HG03139 (cell line): ENCODE results near the gene ATP13A3.

Experiments used
- ATAC-seq: cut with Tn5 transposase; IDR thresholded peaks from one replicate; pipeline ENCODE4 v1.9.1; 2021; ENCODE audit not compliant: unreplicated experiment

ATP13A3 gene

GRCh38 chr3:194396539-194396858 lies 90.3 kb downstream of the ATP13A3 start:
- no peak for ATAC-seq

GRCh38 chr3:194395778-194396538 lies 90.8 kb downstream of the ATP13A3 start:
- no peak for ATAC-seq

- ATAC-seq = no peak
These were observed 91.6 kb downstream of the ATP13A3 start for GRCh38 chr3:194395212-194395611.

GRCh38 chr3:194392576-194392975 lies 94.2 kb downstream of the ATP13A3 start:
- no peak for ATAC-seq

- ATAC-seq = no peak
These were observed 96.0 kb downstream of the ATP13A3 start for GRCh38 chr3:194390835-194391234.

GRCh38 chr3:194389269-194389668 lies 97.5 kb downstream of the ATP13A3 start:
- no peak for ATAC-seq

GRCh38 chr3:194387926-194388418 lies 98.8 kb downstream of the ATP13A3 start:
- ATAC-seq = no peak

GRCh38 chr3:194387276-194387675 lies 99.5 kb downstream of the ATP13A3 start:
- ATAC-seq = no peak

GRCh38 chr3:194386648-194387047 lies 100.2 kb downstream of the ATP13A3 start:
- ATAC-seq = no peak

GRCh38 chr3:194386066-194386465 lies 100.7 kb downstream of the ATP13A3 start:
- ATAC-seq = no peak

- no peak for ATAC-seq
These were observed 102.2 kb downstream of the ATP13A3 start for GRCh38 chr3:194384569-194385001.

GRCh38 chr3:194384156-194384555 lies 102.6 kb downstream of the ATP13A3 start:
- ATAC-seq = no peak

GRCh38 chr3:194383276-194383940 lies 103.4 kb downstream of the ATP13A3 start:
- no peak for ATAC-seq

GRCh38 chr3:194382892-194383223 lies 103.9 kb downstream of the ATP13A3 start:
- no peak for ATAC-seq

- no peak for ATAC-seq
These were observed 104.5 kb downstream of the ATP13A3 start for GRCh38 chr3:194382196-194382891.

GRCh38 chr3:194381460-194381875 lies 105.3 kb downstream of the ATP13A3 start:
- ATAC-seq = no peak

- no peak for ATAC-seq
These were observed 106.5 kb downstream of the ATP13A3 start for GRCh38 chr3:194380326-194380725.

- ATAC-seq = no peak
These were observed 107.2 kb downstream of the ATP13A3 start for GRCh38 chr3:194379651-194380050.

GRCh38 chr3:194379231-194379630 lies 107.6 kb downstream of the ATP13A3 start:
- ATAC-seq = no peak

- ATAC-seq = no peak
These were observed 109.1 kb downstream of the ATP13A3 start for GRCh38 chr3:194377708-194378107.

GRCh38 chr3:194376241-194376560 lies 110.6 kb downstream of the ATP13A3 start:
- ATAC-seq = no peak
